ENCODE results near the gene KLHL6.

The KLHL6 gene

GRCh38 chr3:183508821-183509220 is 46.7 kb downstream of the KLHL6 start:
- in situ Hi-C loops (cut with HindIII; ENCODE audit: low sequenced_read_pairs) = no loop called here

GRCh38 chr3:183507551-183507950 is 48.0 kb downstream of the KLHL6 start:
- in situ Hi-C loops (cut with HindIII; ENCODE audit: low sequenced_read_pairs) = no loop called here

GRCh38 chr3:183506674-183507320 is 48.7 kb downstream of the KLHL6 start:
- in situ Hi-C loops (cut with HindIII; ENCODE audit: low sequenced_read_pairs) = no loop called here

GRCh38 chr3:183504597-183504996 is 50.9 kb downstream of the KLHL6 start:
- in situ Hi-C loops (cut with HindIII; ENCODE audit: low sequenced_read_pairs) = no loop called here

GRCh38 chr3:183503746-183504145 is 51.8 kb downstream of the KLHL6 start:
- in situ Hi-C loops (cut with HindIII; ENCODE audit: low sequenced_read_pairs) = no loop called here

GRCh38 chr3:183502237-183503181 is 53.0 kb downstream of the KLHL6 start:
- in situ Hi-C loops (cut with HindIII; ENCODE audit: low sequenced_read_pairs) = no loop called here

GRCh38 chr3:183500981-183501704 is 54.4 kb downstream of the KLHL6 start:
- in situ Hi-C loops (cut with HindIII; ENCODE audit: low sequenced_read_pairs) = no loop called here

- in situ Hi-C loops (cut with HindIII; ENCODE audit: low sequenced_read_pairs) = no loop called here
Observed at GRCh38 chr3:183500319-183500718, 55.2 kb downstream of the KLHL6 start.

- in situ Hi-C loops (cut with HindIII; ENCODE audit: low sequenced_read_pairs) = loop anchor here (25.0 kb wide), 1 partner anchor 289 kb away; no protein-coding TSS in a partner anchor
Observed at GRCh38 chr3:183498634-183499033, 56.9 kb downstream of the KLHL6 start.

- in situ Hi-C loops (cut with HindIII; ENCODE audit: low sequenced_read_pairs) = loop anchor here (25.0 kb wide), 1 partner anchor 290 kb away; no protein-coding TSS in a partner anchor
Observed at GRCh38 chr3:183497313-183497712, 58.2 kb downstream of the KLHL6 start.

GRCh38 chr3:183496311-183496710 is 59.2 kb downstream of the KLHL6 start:
- in situ Hi-C loops (cut with HindIII; ENCODE audit: low sequenced_read_pairs) = loop anchor here (25.0 kb wide), 1 partner anchor 291 kb away; no protein-coding TSS in a partner anchor

GRCh38 chr3:183494341-183494740 is 61.2 kb downstream of the KLHL6 start:
- in situ Hi-C loops (cut with HindIII; ENCODE audit: low sequenced_read_pairs) = loop anchor here (25.0 kb wide), 1 partner anchor 293 kb away; no protein-coding TSS in a partner anchor

- in situ Hi-C loops (cut with HindIII; ENCODE audit: low sequenced_read_pairs) = loop anchor here (25.0 kb wide), 1 partner anchor 294 kb away; no protein-coding TSS in a partner anchor
Observed at GRCh38 chr3:183493296-183494045, 62.0 kb downstream of the KLHL6 start.

- in situ Hi-C loops (cut with HindIII; ENCODE audit: low sequenced_read_pairs) = loop anchor here (25.0 kb wide), 1 partner anchor 294 kb away; no protein-coding TSS in a partner anchor
Observed at GRCh38 chr3:183492849-183493179, 62.7 kb downstream of the KLHL6 start.

- in situ Hi-C loops (cut with HindIII; ENCODE audit: low sequenced_read_pairs) = loop anchor here (25.0 kb wide), 1 partner anchor 295 kb away; no protein-coding TSS in a partner anchor
Observed at GRCh38 chr3:183491923-183492848, 63.3 kb downstream of the KLHL6 start.

GRCh38 chr3:183491109-183491922 is 64.2 kb downstream of the KLHL6 start:
- in situ Hi-C loops (cut with HindIII; ENCODE audit: low sequenced_read_pairs) = loop anchor here (25.0 kb wide), 1 partner anchor 296 kb away; no protein-coding TSS in a partner anchor

- in situ Hi-C loops (cut with HindIII; ENCODE audit: low sequenced_read_pairs) = loop anchor here (25.0 kb wide), 1 partner anchor 297 kb away; no protein-coding TSS in a partner anchor
Observed at GRCh38 chr3:183490653-183491052, 64.9 kb downstream of the KLHL6 start.

- in situ Hi-C loops (cut with HindIII; ENCODE audit: low sequenced_read_pairs) = loop anchor here (25.0 kb wide), 1 partner anchor 297 kb away; no protein-coding TSS in a partner anchor
Observed at GRCh38 chr3:183490211-183490601, 65.3 kb downstream of the KLHL6 start.

Data from DLD1 (cell line).